Osteocyte (in vitro differentiated cells): Measurements from ENCODE around the gene BIRC7. TPM values are rescaled to one million over a fixed set of nuclear protein-coding genes. Genes with fewer than 3 reads are reported as not detected.

Experiments
- DNase-seq: peaks from one replicate; pipeline ENCODE4 v3.0.0; 2021; ENCODE audit warnings: mixed read lengths; ENCODE audit not compliant: unreplicated experiment; ENCODE audit errors: extremely low spot score
- H3K27ac Mint-ChIP-seq: one replicate; pipeline ENCODE4 v1.8.0; 2021; ENCODE audit warnings: mild to moderate bottlenecking, mixed read lengths; ENCODE audit not compliant: unreplicated experiment
- H3K27me3 Mint-ChIP-seq: one replicate; pipeline ENCODE4 v1.8.0; 2021; ENCODE audit warnings: mixed read lengths; ENCODE audit not compliant: unreplicated experiment
- H3K36me3 Mint-ChIP-seq: one replicate; pipeline ENCODE4 v1.8.0; 2021; ENCODE audit warnings: mixed read lengths; ENCODE audit not compliant: unreplicated experiment
- H3K4me1 Mint-ChIP-seq: one replicate; pipeline ENCODE4 v1.8.0; 2021; ENCODE audit warnings: mixed read lengths; ENCODE audit not compliant: unreplicated experiment
- H3K4me3 Mint-ChIP-seq: one replicate; pipeline ENCODE4 v1.8.0; 2021; ENCODE audit warnings: mild to moderate bottlenecking, moderate library complexity, mixed read lengths; ENCODE audit not compliant: unreplicated experiment
- H3K9me3 Mint-ChIP-seq: one replicate; pipeline ENCODE4 v1.8.0; 2021; ENCODE audit warnings: mixed read lengths; ENCODE audit not compliant: unreplicated experiment
- total RNA-seq: library from RNA; stranded (reverse); gene quantifications from 2 replicates; pipeline ENCODE4 v1.2.1, GENCODE V29; 2021
- TF ChIP-seq, protein P1 (sequence below): fragments of 200-600 bp; sonication (generic); IDR thresholded peaks from 2 replicates; pipeline ENCODE4 v1.5.0; 2021; ENCODE audit warnings: antibody characterized with exemption, mild to moderate bottlenecking, moderate library complexity

BIRC7 gene
- total RNA-seq, 1 donor from 2014 or later = not detected

- no peaks in the 10 kb centered on the region for H3K36me3 Mint-ChIP-seq
- no peaks in the 10 kb centered on the region for H3K9me3 Mint-ChIP-seq
- no peak overlapping the region for H3K27ac Mint-ChIP-seq
- peaks cover 54% of the 10 kb centered on the region for H3K27me3 Mint-ChIP-seq
- TF ChIP-seq, protein P1, sequence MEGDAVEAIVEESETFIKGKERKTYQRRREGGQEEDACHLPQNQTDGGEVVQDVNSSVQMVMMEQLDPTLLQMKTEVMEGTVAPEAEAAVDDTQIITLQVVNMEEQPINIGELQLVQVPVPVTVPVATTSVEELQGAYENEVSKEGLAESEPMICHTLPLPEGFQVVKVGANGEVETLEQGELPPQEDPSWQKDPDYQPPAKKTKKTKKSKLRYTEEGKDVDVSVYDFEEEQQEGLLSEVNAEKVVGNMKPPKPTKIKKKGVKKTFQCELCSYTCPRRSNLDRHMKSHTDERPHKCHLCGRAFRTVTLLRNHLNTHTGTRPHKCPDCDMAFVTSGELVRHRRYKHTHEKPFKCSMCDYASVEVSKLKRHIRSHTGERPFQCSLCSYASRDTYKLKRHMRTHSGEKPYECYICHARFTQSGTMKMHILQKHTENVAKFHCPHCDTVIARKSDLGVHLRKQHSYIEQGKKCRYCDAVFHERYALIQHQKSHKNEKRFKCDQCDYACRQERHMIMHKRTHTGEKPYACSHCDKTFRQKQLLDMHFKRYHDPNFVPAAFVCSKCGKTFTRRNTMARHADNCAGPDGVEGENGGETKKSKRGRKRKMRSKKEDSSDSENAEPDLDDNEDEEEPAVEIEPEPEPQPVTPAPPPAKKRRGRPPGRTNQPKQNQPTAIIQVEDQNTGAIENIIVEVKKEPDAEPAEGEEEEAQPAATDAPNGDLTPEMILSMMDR = no peak
- H3K4me1 Mint-ChIP-seq = peaks cover 18% of the 10 kb centered on the region
- DNase-seq = no peak
- no peak overlapping the region for H3K4me3 Mint-ChIP-seq
Measured at GRCh38 chr20:63256954-63257353, 21.2 kb downstream of the BIRC7 start.

DNA sequence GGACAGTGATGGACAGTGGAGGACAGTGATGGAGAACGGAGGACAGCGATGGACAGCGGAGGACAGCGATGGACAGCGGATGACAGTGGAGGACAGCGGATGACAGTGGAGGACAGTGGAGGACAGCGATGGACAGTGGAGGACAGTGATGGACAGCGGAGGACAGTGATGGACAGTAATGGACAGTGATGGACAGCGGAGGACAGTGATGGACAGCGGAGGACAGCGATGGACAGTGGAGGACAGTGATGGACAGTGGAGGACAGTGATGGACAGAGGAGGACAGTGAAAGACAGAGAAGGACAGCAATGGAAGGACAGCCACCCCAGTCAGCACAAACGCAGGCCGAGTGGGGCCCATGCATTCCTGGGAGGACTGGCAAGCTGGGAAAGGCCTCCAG, 21.9 kb downstream of the BIRC7 start:
- peaks cover 50% of the 10 kb centered on the region for H3K27me3 Mint-ChIP-seq
- no peak for DNase-seq
- H3K27ac Mint-ChIP-seq = no peak overlapping the region
- H3K36me3 Mint-ChIP-seq = no peaks in the 10 kb centered on the region
- TF ChIP-seq, protein P1 = no peak
- H3K4me3 Mint-ChIP-seq = no peak overlapping the region
- no peaks in the 10 kb centered on the region for H3K9me3 Mint-ChIP-seq
- H3K4me1 Mint-ChIP-seq = peaks cover 13% of the 10 kb centered on the region

- peaks cover 6% of the 10 kb centered on the region for H3K4me1 Mint-ChIP-seq
- no peak for DNase-seq
Measured at GRCh38 chr20:63258781-63259180, 23.1 kb downstream of the BIRC7 start.

GRCh38 chr20:63259734-63260460, 24.2 kb downstream of the BIRC7 start:
- Mint-ChIP-seq H3K4me1 (peaks cover 4% of the 10 kb centered on the region), H3K4me3 (no peak overlapping the region), H3K27me3 (peaks cover 52% of the 10 kb centered on the region), H3K27ac (no peak overlapping the region), H3K9me3 (no peaks in the 10 kb centered on the region), H3K36me3 (no peaks in the 10 kb centered on the region)
- DNase-seq = no peak
- TF ChIP-seq, protein P1 = no peak

More at GRCh38 chr20:63258781-63259180, 23.1 kb downstream of the BIRC7 start:
- TF ChIP-seq, protein P1 = no peak
- Mint-ChIP-seq H3K36me3 (no peaks in the 10 kb centered on the region), H3K4me3 (no peak overlapping the region), H3K9me3 (no peaks in the 10 kb centered on the region), H3K27ac (no peak overlapping the region), H3K27me3 (peaks cover 44% of the 10 kb centered on the region)

DNA sequence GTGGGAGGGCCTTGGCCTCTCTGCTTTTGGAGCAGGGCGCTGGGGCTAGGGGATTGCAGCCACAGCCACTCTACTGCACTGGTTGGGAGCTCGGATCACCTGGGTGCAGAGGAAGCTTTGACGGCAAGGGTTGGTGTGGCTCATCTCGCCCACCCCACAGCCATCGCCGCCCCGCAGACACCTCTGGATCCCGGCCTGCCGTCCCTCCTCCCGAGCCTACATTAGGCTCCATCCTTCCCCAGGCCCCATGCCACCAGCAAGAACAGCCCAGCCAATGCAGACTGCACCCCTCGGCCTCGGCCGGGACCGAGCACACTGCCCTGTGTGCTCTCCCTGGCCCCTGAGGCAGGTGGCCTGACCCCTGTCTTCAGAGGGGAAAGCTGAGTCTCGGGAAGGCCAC, 24.8 kb downstream of the BIRC7 start:
- no peak for DNase-seq
- H3K36me3 Mint-ChIP-seq = no peaks in the 10 kb centered on the region
- peaks cover 4% of the 10 kb centered on the region for H3K4me1 Mint-ChIP-seq
- peaks cover 46% of the 10 kb centered on the region for H3K27me3 Mint-ChIP-seq
- no peak overlapping the region for H3K4me3 Mint-ChIP-seq
- TF ChIP-seq, protein P1 = no peak
- no peaks in the 10 kb centered on the region for H3K9me3 Mint-ChIP-seq
- H3K27ac Mint-ChIP-seq = no peak overlapping the region
